Heart left ventricle (tissue), 13 donors: ENCODE data around the gene KCNV2.

Experiments
- CTCF ChIP-seq, 12 donors: fragments of 200-600 bp; sonication (generic) in 4 of 12; IDR thresholded peaks; one replicate each; pipeline versions ENCODE4 v1.5.0 to v1.8.0; 2018 to 2022; ENCODE audit warnings: antibody characterized with exemption in 12 of 12, mild to moderate bottlenecking in 5 of 12
- POLR2A ChIP-seq, 2 donors: fragments of 450-650 bp; IDR thresholded peaks; one replicate each; pipeline ENCODE4 v1.6.1; 2017; ENCODE audit warnings: antibody characterized with exemption in 2 of 2, mild to moderate bottlenecking in 2 of 2, moderate library complexity in 2 of 2
- donor health status: ischemic (EF 13 %, LVEDD 7.1; RV severe dilation, severe dysfunction).
- donor health status: DM: no; HTN: yes; CAD: no.
- donor health status: DM: no; HTN: no; CAD: no.
- donor health status: ischemic (EF 25% LVEDD 6.9; RV normal size, moderate dysfunction).
- donor health status: ischemic (EF 25% LVEDD 5.7; RV mildly dilated, moderate dysfunction).
- donor health status: ischemic (EF 35%, LVEDD 5.7; RV mildly dilated, moderate dysfunction).
- donor health status: nonischemic (EF 11% LVEDD 7.7; RV severe dilation, severe dysfunction).
- donor health status: DM: yes; HTN: yes; CAD: no.
- donor health status: PGD.
- donor health status: ischemic (EF 29% LVEDD 5.4; RV normal size, mild dysfunction).
- donor health status: nonischemic (EF 23%, LVEDD 6.1; RV moderate dilation, normal function).

- TF ChIP-seq CTCF (IDR thresholded peaks at IDR 0.05) (no peak), POLR2A (IDR thresholded peaks at IDR 0.05) (no peak)
Observed at GRCh38 chr9:2675834-2676233, 41.5 kb upstream of the KCNV2 start.
